ENCODE measurements around the gene PLAC1. TPM values are rescaled to one million over a fixed set of nuclear protein-coding genes. Genes with fewer than 3 reads are reported as not detected.

The PLAC1 gene
- polyA plus RNA-seq, 4 donors = 0.06 to 0.07 TPM; not detected in 2

GRCh38 chrX:134572816-134573682, 85.2 kb downstream of the PLAC1 start:
- Histone ChIP-seq H3K4me1 (ENCODE audit: control insufficient read depth in 3 of 3, insufficient read depth in 2 of 3, low read depth in 1 of 3, low read length in 2 of 3) (no peaks in the 10 kb centered on the region), H3K36me3 (ENCODE audit: control insufficient read depth in 3 of 3, insufficient read depth in 2 of 3, low read depth in 1 of 3, low read length in 3 of 3) (no peaks in the 10 kb centered on the region), H3K9me3 (ENCODE audit: control insufficient read depth in 2 of 2, insufficient read depth in 1 of 2, low read depth in 1 of 2, low read length in 1 of 2) (no peaks in the 10 kb centered on the region), H3K27ac (ENCODE audit: low read depth in 1 of 3, low read length in 2 of 3) (no peak overlapping the region), H3K4me3 (ENCODE audit: low read depth in 1 of 3, low read length in 3 of 3) (no peak overlapping the region), H3K27me3 (ENCODE audit: control insufficient read depth in 3 of 3, insufficient read depth in 3 of 3, low read length in 3 of 3) (no peaks in the 10 kb centered on the region)
- FAIRE-seq (no peak), DNase-seq (no peak)
- WGBS, 3 donors = 61 to 74% (median 67%) methylated on average over 5 of the region's 5 CpGs

GRCh38 chrX:134571796-134572195, 86.5 kb downstream of the PLAC1 start:
- Histone ChIP-seq H3K4me3 (ENCODE audit: low read depth in 1 of 3, low read length in 3 of 3) (no peak overlapping the region), H3K27ac (ENCODE audit: low read depth in 1 of 3, low read length in 2 of 3) (no peak overlapping the region), H3K4me1 (ENCODE audit: control insufficient read depth in 3 of 3, insufficient read depth in 2 of 3, low read depth in 1 of 3, low read length in 2 of 3) (no peaks in the 10 kb centered on the region), H3K27me3 (ENCODE audit: control insufficient read depth in 3 of 3, insufficient read depth in 3 of 3, low read length in 3 of 3) (no peaks in the 10 kb centered on the region), H3K9me3 (ENCODE audit: control insufficient read depth in 2 of 2, insufficient read depth in 1 of 2, low read depth in 1 of 2, low read length in 1 of 2) (no peaks in the 10 kb centered on the region), H3K36me3 (ENCODE audit: control insufficient read depth in 3 of 3, insufficient read depth in 2 of 3, low read depth in 1 of 3, low read length in 3 of 3) (no peaks in the 10 kb centered on the region)
- 31 to 40% (median 35%) methylated on average over 5 of the region's 5 CpGs for WGBS, 3 donors
- FAIRE-seq (no peak), DNase-seq (no peak)

- no peak overlapping the region for H3K27ac ChIP-seq (ENCODE audit: low read depth in 1 of 3, low read length in 2 of 3)
Measured at GRCh38 chrX:134570899-134571298, 87.4 kb downstream of the PLAC1 start.

GRCh38 chrX:134570509-134570846, 87.8 kb downstream of the PLAC1 start:
- WGBS, 3 donors = 42 to 54% (median 45%) methylated on average over 3 of the region's 3 CpGs
- H3K36me3 ChIP-seq (ENCODE audit: control insufficient read depth in 3 of 3, insufficient read depth in 2 of 3, low read depth in 1 of 3, low read length in 3 of 3) = no peaks in the 10 kb centered on the region
- no peaks in the 10 kb centered on the region for H3K9me3 ChIP-seq (ENCODE audit: control insufficient read depth in 2 of 2, insufficient read depth in 1 of 2, low read depth in 1 of 2, low read length in 1 of 2)
- no peaks in the 10 kb centered on the region for H3K4me1 ChIP-seq (ENCODE audit: control insufficient read depth in 3 of 3, insufficient read depth in 2 of 3, low read depth in 1 of 3, low read length in 2 of 3)
- no peaks in the 10 kb centered on the region for H3K27me3 ChIP-seq (ENCODE audit: control insufficient read depth in 3 of 3, insufficient read depth in 3 of 3, low read length in 3 of 3)
- H3K27ac ChIP-seq (ENCODE audit: low read depth in 1 of 3, low read length in 2 of 3) = no peak overlapping the region
- no peak overlapping the region for H3K4me3 ChIP-seq (ENCODE audit: low read depth in 1 of 3, low read length in 3 of 3)
- no peak for FAIRE-seq
- no peak for DNase-seq

More at GRCh38 chrX:134570899-134571298, 87.4 kb downstream of the PLAC1 start:
- Histone ChIP-seq H3K4me1 (ENCODE audit: control insufficient read depth in 3 of 3, insufficient read depth in 2 of 3, low read depth in 1 of 3, low read length in 2 of 3) (no peaks in the 10 kb centered on the region), H3K4me3 (ENCODE audit: low read depth in 1 of 3, low read length in 3 of 3) (no peak overlapping the region), H3K36me3 (ENCODE audit: control insufficient read depth in 3 of 3, insufficient read depth in 2 of 3, low read depth in 1 of 3, low read length in 3 of 3) (no peaks in the 10 kb centered on the region), H3K9me3 (ENCODE audit: control insufficient read depth in 2 of 2, insufficient read depth in 1 of 2, low read depth in 1 of 2, low read length in 1 of 2) (no peaks in the 10 kb centered on the region), H3K27me3 (ENCODE audit: control insufficient read depth in 3 of 3, insufficient read depth in 3 of 3, low read length in 3 of 3) (no peaks in the 10 kb centered on the region)
- FAIRE-seq (no peak), DNase-seq (no peak)
- 23 to 38% (median 37%) methylated on average over 2 of the region's 2 CpGs for WGBS, 3 donors

- FAIRE-seq = no peak
- H3K9me3 ChIP-seq (ENCODE audit: control insufficient read depth in 2 of 2, insufficient read depth in 1 of 2, low read depth in 1 of 2, low read length in 1 of 2) = no peaks in the 10 kb centered on the region
Measured at GRCh38 chrX:134569306-134569705, 89.0 kb downstream of the PLAC1 start.

GRCh38 chrX:134568285-134569016, 89.8 kb downstream of the PLAC1 start:
- WGBS, 3 donors = 74 to 79% (median 78%) methylated on average over 8 of the region's 8 CpGs
- no peak for FAIRE-seq

More at GRCh38 chrX:134569306-134569705, 89.0 kb downstream of the PLAC1 start:
- no peak for DNase-seq
- 60 to 79% (median 79%) methylated on average over 3 of the region's 3 CpGs for WGBS, 3 donors
- no peak overlapping the region for H3K4me3 ChIP-seq (ENCODE audit: low read depth in 1 of 3, low read length in 3 of 3)
- H3K27me3 ChIP-seq (ENCODE audit: control insufficient read depth in 3 of 3, insufficient read depth in 3 of 3, low read length in 3 of 3) = no peaks in the 10 kb centered on the region
- H3K27ac ChIP-seq (ENCODE audit: low read depth in 1 of 3, low read length in 2 of 3) = no peak overlapping the region
- H3K36me3 ChIP-seq (ENCODE audit: control insufficient read depth in 3 of 3, insufficient read depth in 2 of 3, low read depth in 1 of 3, low read length in 3 of 3) = no peaks in the 10 kb centered on the region
- no peaks in the 10 kb centered on the region for H3K4me1 ChIP-seq (ENCODE audit: control insufficient read depth in 3 of 3, insufficient read depth in 2 of 3, low read depth in 1 of 3, low read length in 2 of 3)

GRCh38 chrX:134566506-134566905, 91.8 kb downstream of the PLAC1 start:
- 20 to 57% (median 25%) methylated on average over 5 of the region's 5 CpGs for WGBS, 3 donors
- DNase-seq = no peak
- no peak for FAIRE-seq
- Histone ChIP-seq H3K27me3 (ENCODE audit: control insufficient read depth in 3 of 3, insufficient read depth in 3 of 3, low read length in 3 of 3) (no peaks in the 10 kb centered on the region), H3K27ac (ENCODE audit: low read depth in 1 of 3, low read length in 2 of 3) (no peak overlapping the region), H3K4me1 (ENCODE audit: control insufficient read depth in 3 of 3, insufficient read depth in 2 of 3, low read depth in 1 of 3, low read length in 2 of 3) (no peaks in the 10 kb centered on the region), H3K4me3 (ENCODE audit: low read depth in 1 of 3, low read length in 3 of 3) (no peak overlapping the region), H3K36me3 (ENCODE audit: control insufficient read depth in 3 of 3, insufficient read depth in 2 of 3, low read depth in 1 of 3, low read length in 3 of 3) (no peaks in the 10 kb centered on the region), H3K9me3 (ENCODE audit: control insufficient read depth in 2 of 2, insufficient read depth in 1 of 2, low read depth in 1 of 2, low read length in 1 of 2) (no peaks in the 10 kb centered on the region)

More at GRCh38 chrX:134568285-134569016, 89.8 kb downstream of the PLAC1 start:
- H3K4me1 ChIP-seq (ENCODE audit: control insufficient read depth in 3 of 3, insufficient read depth in 2 of 3, low read depth in 1 of 3, low read length in 2 of 3) = no peaks in the 10 kb centered on the region
- H3K27ac ChIP-seq (ENCODE audit: low read depth in 1 of 3, low read length in 2 of 3) = no peak overlapping the region
- H3K27me3 ChIP-seq (ENCODE audit: control insufficient read depth in 3 of 3, insufficient read depth in 3 of 3, low read length in 3 of 3) = no peaks in the 10 kb centered on the region
- no peaks in the 10 kb centered on the region for H3K36me3 ChIP-seq (ENCODE audit: control insufficient read depth in 3 of 3, insufficient read depth in 2 of 3, low read depth in 1 of 3, low read length in 3 of 3)
- no peak overlapping the region for H3K4me3 ChIP-seq (ENCODE audit: low read depth in 1 of 3, low read length in 3 of 3)
- no peaks in the 10 kb centered on the region for H3K9me3 ChIP-seq (ENCODE audit: control insufficient read depth in 2 of 2, insufficient read depth in 1 of 2, low read depth in 1 of 2, low read length in 1 of 2)
- no peak for DNase-seq

GRCh38 chrX:134562002-134562401, 96.3 kb downstream of the PLAC1 start:
- 56 to 77% (median 70%) methylated on average over 2 of the region's 2 CpGs for WGBS, 3 donors
- Histone ChIP-seq H3K36me3 (ENCODE audit: control insufficient read depth in 3 of 3, insufficient read depth in 2 of 3, low read depth in 1 of 3, low read length in 3 of 3) (no peaks in the 10 kb centered on the region), H3K27ac (ENCODE audit: low read depth in 1 of 3, low read length in 2 of 3) (no peak overlapping the region), H3K4me3 (ENCODE audit: low read depth in 1 of 3, low read length in 3 of 3) (no peak overlapping the region), H3K27me3 (ENCODE audit: control insufficient read depth in 3 of 3, insufficient read depth in 3 of 3, low read length in 3 of 3) (no peaks in the 10 kb centered on the region), H3K9me3 (ENCODE audit: control insufficient read depth in 2 of 2, insufficient read depth in 1 of 2, low read depth in 1 of 2, low read length in 1 of 2) (no peaks in the 10 kb centered on the region), H3K4me1 (ENCODE audit: control insufficient read depth in 3 of 3, insufficient read depth in 2 of 3, low read depth in 1 of 3, low read length in 2 of 3) (no peaks in the 10 kb centered on the region)
- no peak for DNase-seq
- no peak for FAIRE-seq

Data from small intestine (tissue), 7 donors.